ENCODE results near the gene CEBPE. TPM values are rescaled to one million over a fixed set of nuclear protein-coding genes. Genes with fewer than 3 reads are reported as not detected.

The CEBPE gene
- total RNA-seq, 4 donors from 2014 or later = not detected

DNA sequence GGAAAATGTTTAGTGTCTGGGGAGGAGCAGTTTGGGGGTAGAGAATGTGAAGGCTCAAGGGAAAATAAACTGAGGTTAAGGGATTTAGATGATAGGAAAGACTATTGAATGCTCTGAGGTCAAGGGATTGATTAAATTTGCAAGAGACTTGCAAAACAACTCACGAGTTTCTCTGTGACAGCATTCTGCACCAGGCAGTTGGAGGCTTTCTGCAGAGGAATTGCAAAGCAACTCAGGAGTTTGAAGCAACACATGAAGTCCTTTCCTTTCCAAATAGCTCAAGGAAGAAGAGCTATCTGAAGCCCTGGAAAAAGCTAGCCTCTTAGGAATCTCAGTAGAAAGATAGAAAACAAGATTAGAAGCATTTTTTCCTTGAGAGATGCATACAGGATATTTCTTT is 40.5 kb upstream of the CEBPE start:
- 69% methylated on average over 1 of the region's 1 CpG for WGBS, 2 donors
- no peak overlapping the region for H3K27ac ChIP-seq
- no peak overlapping the region for H3K4me3 ChIP-seq (replicated peaks in 1 of 3)
- no peaks in the 10 kb centered on the region for H3K27me3 ChIP-seq
- intact Hi-C loops (cut with DNase I) = no loop called here
- no peaks in the 10 kb centered on the region for H3K36me3 ChIP-seq
- no peak for DNase-seq
- TF ChIP-seq, protein P1, sequence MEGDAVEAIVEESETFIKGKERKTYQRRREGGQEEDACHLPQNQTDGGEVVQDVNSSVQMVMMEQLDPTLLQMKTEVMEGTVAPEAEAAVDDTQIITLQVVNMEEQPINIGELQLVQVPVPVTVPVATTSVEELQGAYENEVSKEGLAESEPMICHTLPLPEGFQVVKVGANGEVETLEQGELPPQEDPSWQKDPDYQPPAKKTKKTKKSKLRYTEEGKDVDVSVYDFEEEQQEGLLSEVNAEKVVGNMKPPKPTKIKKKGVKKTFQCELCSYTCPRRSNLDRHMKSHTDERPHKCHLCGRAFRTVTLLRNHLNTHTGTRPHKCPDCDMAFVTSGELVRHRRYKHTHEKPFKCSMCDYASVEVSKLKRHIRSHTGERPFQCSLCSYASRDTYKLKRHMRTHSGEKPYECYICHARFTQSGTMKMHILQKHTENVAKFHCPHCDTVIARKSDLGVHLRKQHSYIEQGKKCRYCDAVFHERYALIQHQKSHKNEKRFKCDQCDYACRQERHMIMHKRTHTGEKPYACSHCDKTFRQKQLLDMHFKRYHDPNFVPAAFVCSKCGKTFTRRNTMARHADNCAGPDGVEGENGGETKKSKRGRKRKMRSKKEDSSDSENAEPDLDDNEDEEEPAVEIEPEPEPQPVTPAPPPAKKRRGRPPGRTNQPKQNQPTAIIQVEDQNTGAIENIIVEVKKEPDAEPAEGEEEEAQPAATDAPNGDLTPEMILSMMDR (IDR thresholded peaks at IDR 0.05) = no peak
- TF ChIP-seq POLR2A (IDR thresholded peaks at IDR 0.05) = no peak
- no peaks in the 10 kb centered on the region for H3K9me3 ChIP-seq
- peaks cover 18 to 31% of the 10 kb centered on the region in 2 donors for H3K4me1 ChIP-seq

DNA sequence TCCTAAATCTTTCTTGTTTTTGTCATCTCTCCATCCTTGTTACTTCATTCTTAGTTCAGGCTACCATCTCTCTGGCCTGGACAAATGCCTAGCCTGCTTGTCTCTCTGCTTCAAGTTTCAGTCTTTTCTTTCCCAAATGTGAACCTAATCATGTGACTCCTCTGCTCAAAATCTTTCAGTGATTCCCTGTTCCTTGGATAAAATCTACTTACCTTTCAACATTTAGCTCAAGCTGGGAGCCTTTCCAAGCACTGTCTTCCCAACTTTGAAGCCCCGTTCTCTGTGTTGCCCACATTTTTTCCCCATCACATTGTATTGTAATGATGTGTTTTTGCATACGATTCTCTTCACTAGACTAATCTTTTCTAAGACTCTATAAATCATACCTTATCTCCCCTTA is 39.7 kb upstream of the CEBPE start:
- Histone ChIP-seq H3K4me3 (replicated peaks in 1 of 3) (no peak overlapping the region), H3K36me3 (no peaks in the 10 kb centered on the region), H3K27me3 (no peaks in the 10 kb centered on the region), H3K27ac (no peak overlapping the region), H3K4me1 (peaks cover 22 to 38% of the 10 kb centered on the region in 2 donors), H3K9me3 (no peaks in the 10 kb centered on the region)
- no peak for TF ChIP-seq POLR2A (IDR thresholded peaks at IDR 0.05)
- TF ChIP-seq, protein P1 (IDR thresholded peaks at IDR 0.05) = no peak
- DNase-seq = no peak
- 88 to 90% methylated on average over 2 of the region's 2 CpGs for WGBS, 2 donors
- intact Hi-C loops (cut with DNase I) = no loop called here

DNA sequence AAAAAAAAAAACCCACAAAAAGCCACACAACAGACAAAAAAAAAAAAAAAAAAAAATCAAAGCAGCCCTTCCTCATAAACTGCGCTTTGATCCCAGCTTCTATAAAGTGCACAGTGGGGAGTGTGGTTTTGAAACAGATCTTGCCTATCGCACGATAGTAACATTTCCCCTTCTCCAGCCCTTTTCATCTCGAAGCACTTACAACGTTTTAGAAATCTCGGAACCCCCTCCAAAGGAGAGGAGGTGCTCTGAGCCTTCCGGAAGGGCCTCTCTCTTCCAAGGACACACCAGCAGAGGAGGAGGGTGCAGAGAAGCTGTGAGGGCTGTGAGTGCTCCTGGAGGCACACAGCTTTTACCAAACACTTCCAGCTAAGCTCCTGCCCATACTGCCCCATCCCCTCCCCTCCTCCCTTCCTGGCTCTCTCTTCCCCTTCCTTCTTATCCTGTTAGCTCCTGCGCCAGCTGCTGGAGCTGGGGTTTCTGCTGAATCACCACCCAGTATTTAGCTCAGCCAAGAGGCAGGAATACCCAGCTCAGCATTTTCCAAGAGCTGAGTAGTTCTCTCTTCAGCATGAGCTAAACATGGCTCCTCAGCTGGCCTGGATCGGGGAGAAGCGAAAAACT is 36.0 kb upstream of the CEBPE start:
- 43 to 44% methylated on average over 10 of the region's 10 CpGs for WGBS, 2 donors
- H3K27me3 ChIP-seq = no peaks in the 10 kb centered on the region
- intact Hi-C loops (cut with DNase I) = no loop called here
- H3K4me3 ChIP-seq (replicated peaks in 1 of 3) = no peak overlapping the region
- peak overlapping the region; percentile 69 to 91 (median 81) for H3K27ac ChIP-seq
- H3K36me3 ChIP-seq = no peaks in the 10 kb centered on the region
- peak; percentile 83 to 88 for DNase-seq
- no peaks in the 10 kb centered on the region for H3K9me3 ChIP-seq
- TF ChIP-seq POLR2A (IDR thresholded peaks at IDR 0.05) = peak in 1 of 2 donors; percentile 43
- TF ChIP-seq, protein P1 (IDR thresholded peaks at IDR 0.05) = no peak
- H3K4me1 ChIP-seq = peaks cover 19 to 29% of the 10 kb centered on the region in 2 donors

DNA sequence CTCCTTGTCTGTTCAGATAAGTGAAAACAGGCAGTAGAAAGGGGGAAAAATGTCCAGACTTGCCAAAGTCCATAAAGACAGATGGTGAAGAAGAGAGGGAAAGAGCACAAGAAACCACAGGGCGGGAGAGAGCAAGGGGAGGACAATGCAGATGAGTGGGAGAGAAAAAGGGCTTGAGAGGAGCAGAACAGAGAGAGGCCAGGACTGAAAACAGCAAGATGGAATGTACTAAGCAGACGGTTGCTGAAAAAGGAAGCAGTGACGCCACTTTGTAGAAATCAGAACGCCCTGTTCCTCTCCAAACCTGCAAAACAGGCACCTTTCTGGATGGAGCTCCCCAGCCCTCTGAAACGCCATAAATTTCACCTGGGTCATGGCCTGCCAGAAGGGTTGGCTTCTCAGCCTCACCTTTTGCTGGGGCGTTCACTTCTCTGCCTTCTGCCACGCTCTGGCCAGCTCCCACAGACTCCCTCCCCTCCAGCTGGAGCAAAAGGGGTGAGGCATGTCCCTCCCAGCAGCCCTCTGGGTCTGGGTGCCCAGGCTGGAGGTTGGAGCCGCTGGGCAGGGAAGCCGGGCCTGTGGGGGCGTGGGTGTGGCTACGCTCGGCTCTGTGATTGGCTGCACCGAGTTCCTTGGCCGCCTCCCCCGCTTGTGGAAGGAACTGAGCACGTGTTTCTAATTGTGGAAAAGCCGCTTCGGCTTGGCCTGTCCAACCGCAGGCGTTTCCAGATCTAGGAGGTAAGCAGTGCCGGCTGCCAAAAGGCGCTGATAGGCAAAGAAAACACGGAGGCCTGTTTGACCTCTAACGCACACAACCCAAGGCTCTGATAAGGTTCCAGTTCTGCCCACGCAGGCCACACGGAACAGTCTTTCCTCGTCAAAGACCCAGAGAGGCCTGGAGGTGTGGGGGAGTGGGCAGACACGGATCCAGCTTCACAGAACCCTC is 35.1 kb upstream of the CEBPE start:
- no peaks in the 10 kb centered on the region for H3K27me3 ChIP-seq
- WGBS, 2 donors = 34 to 64% methylated on average over 14 to 21 of the region's 28 CpGs
- no peak overlapping the region for H3K4me3 ChIP-seq (replicated peaks in 1 of 3)
- intact Hi-C loops (cut with DNase I) = no loop called here
- DNase-seq = peak; percentile 86 to 93
- H3K36me3 ChIP-seq = no peaks in the 10 kb centered on the region
- H3K27ac ChIP-seq = peak overlapping the region; percentile 69 to 91 (median 81)
- H3K9me3 ChIP-seq = no peaks in the 10 kb centered on the region
- H3K4me1 ChIP-seq = peaks cover 19 to 26% of the 10 kb centered on the region in 2 donors
- TF ChIP-seq, protein P1 (IDR thresholded peaks at IDR 0.05) = no peak
- peak in 1 of 2 donors; percentile 48 for TF ChIP-seq POLR2A (IDR thresholded peaks at IDR 0.05)

DNA sequence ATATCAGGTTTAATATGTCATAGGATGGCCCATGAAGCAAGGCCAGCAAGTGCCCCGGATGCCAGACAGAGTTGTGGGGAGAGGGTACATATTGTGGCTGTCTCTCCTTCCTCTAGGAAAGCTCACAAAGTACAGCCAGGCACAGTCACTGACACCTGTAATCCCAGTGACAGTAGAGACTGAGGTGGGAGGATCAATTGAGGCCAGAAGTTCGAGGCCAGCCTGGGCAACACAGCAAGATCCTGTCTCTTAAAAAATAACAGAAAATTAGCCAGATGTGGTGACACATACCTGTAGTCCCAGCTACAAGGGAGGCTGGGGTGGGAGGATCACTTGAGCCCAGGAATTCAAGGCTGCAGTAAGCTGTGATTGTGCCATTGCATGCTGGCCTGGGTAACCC is 32.3 kb upstream of the CEBPE start:
- TF ChIP-seq, protein P1 (IDR thresholded peaks at IDR 0.05) = no peak
- no peak overlapping the region for H3K4me3 ChIP-seq (replicated peaks in 1 of 3)
- H3K9me3 ChIP-seq = no peaks in the 10 kb centered on the region
- 95 to 97% methylated on average over 2 of the region's 2 CpGs for WGBS, 2 donors
- DNase-seq = no peak
- H3K4me1 ChIP-seq = peaks cover 19 to 26% of the 10 kb centered on the region in 2 donors
- no peak overlapping the region for H3K27ac ChIP-seq
- intact Hi-C loops (cut with DNase I) = no loop called here
- no peaks in the 10 kb centered on the region for H3K36me3 ChIP-seq
- H3K27me3 ChIP-seq = no peaks in the 10 kb centered on the region
